ENCODE data around the gene ACVR2A.

Gene ACVR2A

GRCh38 chr2:147827088-147827375 lies 17.8 kb upstream of the ACVR2A start:
- Histone ChIP-seq H3K4me2 (ENCODE audit: low read length) (no peak overlapping the region), H3K4me1 (no peaks in the 10 kb centered on the region), H3K4me3 (ENCODE audit: low read depth, low read length) (no peak overlapping the region), H3K9ac (no peak overlapping the region), H3K27ac (no peak overlapping the region), H3K36me3 (ENCODE audit: control insufficient read depth, insufficient read depth, low read length) (no peaks in the 10 kb centered on the region), H3K9me3 (ENCODE audit: control insufficient read depth, low read length) (no peaks in the 10 kb centered on the region), H3K27me3 (ENCODE audit: control insufficient read depth, insufficient read depth, low read length) (no peaks in the 10 kb centered on the region), H3K79me2 (no peaks in the 10 kb centered on the region), H2AFZ (no peak overlapping the region)
- TF ChIP-seq CTCF (IDR thresholded peaks at IDR 0.05) = no peak

- no peaks in the 10 kb centered on the region for H3K4me1 ChIP-seq
- no peaks in the 10 kb centered on the region for H3K36me3 ChIP-seq (ENCODE audit: control insufficient read depth, insufficient read depth, low read length)
- TF ChIP-seq CTCF (IDR thresholded peaks at IDR 0.05) = no peak
- H3K79me2 ChIP-seq = no peaks in the 10 kb centered on the region
- no peaks in the 10 kb centered on the region for H3K27me3 ChIP-seq (ENCODE audit: control insufficient read depth, insufficient read depth, low read length)
- H3K4me3 ChIP-seq (ENCODE audit: low read depth, low read length) = no peak overlapping the region
- H3K4me2 ChIP-seq (ENCODE audit: low read length) = no peak overlapping the region
- no peak overlapping the region for H3K27ac ChIP-seq
- H2AFZ ChIP-seq = no peak overlapping the region
- H3K9ac ChIP-seq = no peak overlapping the region
- H3K9me3 ChIP-seq (ENCODE audit: control insufficient read depth, low read length) = no peaks in the 10 kb centered on the region
These were observed 15.7 kb upstream of the ACVR2A start for GRCh38 chr2:147829106-147829505.

GRCh38 chr2:147836099-147836498 lies 8.7 kb upstream of the ACVR2A start:
- Histone ChIP-seq H3K9me3 (ENCODE audit: control insufficient read depth, low read length) (no peaks in the 10 kb centered on the region), H2AFZ (no peak overlapping the region), H3K4me3 (ENCODE audit: low read depth, low read length) (no peak overlapping the region), H3K9ac (no peak overlapping the region), H3K27me3 (ENCODE audit: control insufficient read depth, insufficient read depth, low read length) (no peaks in the 10 kb centered on the region), H3K4me1 (no peaks in the 10 kb centered on the region), H3K4me2 (ENCODE audit: low read length) (no peak overlapping the region), H3K79me2 (no peaks in the 10 kb centered on the region), H3K27ac (no peak overlapping the region), H3K36me3 (ENCODE audit: control insufficient read depth, insufficient read depth, low read length) (no peaks in the 10 kb centered on the region)
- no peak for TF ChIP-seq CTCF (IDR thresholded peaks at IDR 0.05)

- H3K36me3 ChIP-seq (ENCODE audit: control insufficient read depth, insufficient read depth, low read length) = no peaks in the 10 kb centered on the region
- H3K4me2 ChIP-seq (ENCODE audit: low read length) = peak overlapping the region; percentile 81
- H3K4me1 ChIP-seq = peaks cover 3% of the 10 kb centered on the region
- H3K27ac ChIP-seq = peak overlapping the region; percentile 85
- H3K9ac ChIP-seq = peak overlapping the region; percentile 65
- no peaks in the 10 kb centered on the region for H3K9me3 ChIP-seq (ENCODE audit: control insufficient read depth, low read length)
- no peaks in the 10 kb centered on the region for H3K27me3 ChIP-seq (ENCODE audit: control insufficient read depth, insufficient read depth, low read length)
- peaks cover 13% of the 10 kb centered on the region for H3K79me2 ChIP-seq
- H2AFZ ChIP-seq = peak overlapping the region; percentile 95
- H3K4me3 ChIP-seq (ENCODE audit: low read depth, low read length) = peak overlapping the region; percentile 78
- TF ChIP-seq CTCF (IDR thresholded peaks at IDR 0.05) = no peak
These were observed 1.4 kb upstream of the ACVR2A start for GRCh38 chr2:147843391-147843863.

GRCh38 chr2:147843864-147844696 lies 749 bp upstream of the ACVR2A start:
- H3K79me2 ChIP-seq = peaks cover 15% of the 10 kb centered on the region
- H3K4me1 ChIP-seq = peaks cover 3% of the 10 kb centered on the region
- H3K4me3 ChIP-seq (ENCODE audit: low read depth, low read length) = peak overlapping the region; percentile 82
- no peaks in the 10 kb centered on the region for H3K36me3 ChIP-seq (ENCODE audit: control insufficient read depth, insufficient read depth, low read length)
- H3K27ac ChIP-seq = peak overlapping the region; percentile 85
- peak overlapping the region; percentile 95 for H2AFZ ChIP-seq
- no peaks in the 10 kb centered on the region for H3K27me3 ChIP-seq (ENCODE audit: control insufficient read depth, insufficient read depth, low read length)
- TF ChIP-seq CTCF (IDR thresholded peaks at IDR 0.05) = no peak
- H3K9me3 ChIP-seq (ENCODE audit: control insufficient read depth, low read length) = no peaks in the 10 kb centered on the region
- peak overlapping the region; percentile 65 for H3K9ac ChIP-seq
- peak overlapping the region; percentile 81 for H3K4me2 ChIP-seq (ENCODE audit: low read length)

Measured in parathyroid adenoma (tissue), 2 donors.